ENCODE results near the gene SDK1. TPM values are rescaled to one million over a fixed set of nuclear protein-coding genes. Genes with fewer than 3 reads are reported as not detected.
"Not testable (repeated sequence)": the region's sequence is repeated elsewhere in the genome, so short reads cannot be mapped to it uniquely, and the experiment has no call there.

Gene SDK1
- total RNA-seq, 1 donor from 2014 or later, result 7.5 TPM

DNA sequence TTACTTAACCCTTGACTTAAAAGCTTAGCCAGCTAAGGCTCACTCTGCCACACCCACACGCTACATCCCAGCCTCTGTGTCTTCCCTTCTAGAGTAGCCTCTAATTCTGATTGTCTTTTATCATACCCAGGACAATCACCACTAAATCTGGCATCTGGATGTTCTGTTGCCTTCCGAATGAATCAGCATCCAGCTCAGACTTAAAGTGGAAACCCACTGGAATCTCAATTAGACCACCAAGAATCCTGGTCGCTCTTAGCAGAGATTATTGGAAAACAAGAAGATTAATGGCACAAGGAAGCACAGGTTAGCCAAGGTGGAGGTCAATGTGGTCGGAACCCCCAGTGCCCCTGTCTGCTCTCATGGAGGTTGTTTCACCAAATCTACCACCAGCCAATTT lies 976.9 kb downstream of the SDK1 start:
- no peak for DNase-seq

DNA sequence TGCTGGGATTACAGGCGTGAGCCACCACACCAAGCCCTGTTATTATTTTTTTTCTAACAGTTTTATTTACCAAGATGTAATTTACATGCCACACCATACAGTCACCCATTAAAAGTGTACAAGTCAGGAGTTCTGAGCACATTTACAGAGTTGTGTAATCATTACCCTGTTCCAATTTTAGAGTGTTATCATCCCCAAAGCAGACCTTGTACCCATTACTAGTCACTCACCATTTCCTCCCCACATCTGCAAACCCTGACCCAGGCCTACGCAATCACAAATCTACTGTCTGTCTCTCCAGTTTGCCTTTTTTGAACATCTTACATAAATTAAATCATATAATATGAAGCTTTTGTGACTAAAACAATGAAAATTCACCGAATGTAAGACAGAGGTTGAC lies 978.2 kb downstream of the SDK1 start:
- DNase-seq, result no peak

DNA sequence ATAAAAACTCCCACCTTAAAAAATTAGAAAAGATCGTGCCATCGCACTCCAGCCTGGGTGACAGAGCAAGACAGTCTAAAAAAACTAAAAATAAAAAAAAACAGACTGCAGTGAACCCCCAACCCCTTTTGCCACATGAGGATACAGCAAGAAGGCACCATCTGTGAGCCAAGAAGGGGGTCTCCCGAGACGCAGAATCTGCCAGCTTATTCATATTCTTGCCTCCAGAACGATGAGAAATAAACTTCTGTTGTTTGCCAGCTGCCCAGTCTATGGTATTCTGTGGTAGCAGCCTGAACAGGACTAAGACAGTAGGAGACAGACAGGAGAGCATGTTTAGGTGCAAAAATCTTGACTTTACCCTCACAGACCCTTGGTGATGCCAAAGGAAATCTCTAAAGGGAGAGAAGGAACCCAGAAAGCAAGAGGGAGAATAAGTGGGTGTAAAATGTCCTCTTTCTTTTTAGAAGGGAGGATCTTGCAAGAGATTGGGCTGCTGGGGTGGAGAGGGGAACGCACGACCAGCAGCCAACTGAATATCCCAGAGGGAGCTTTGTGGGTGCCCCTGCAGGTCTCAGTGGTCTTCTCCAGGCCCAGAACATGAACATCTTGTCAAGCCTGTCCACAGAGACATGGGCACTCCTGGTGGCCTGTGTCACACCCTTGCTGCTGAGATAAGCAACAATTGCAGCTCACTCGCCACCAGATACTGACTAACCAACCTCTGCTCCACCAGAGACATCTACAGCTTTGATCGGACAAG lies 980.4 kb downstream of the SDK1 start:
- DNase-seq, result no peak

DNA sequence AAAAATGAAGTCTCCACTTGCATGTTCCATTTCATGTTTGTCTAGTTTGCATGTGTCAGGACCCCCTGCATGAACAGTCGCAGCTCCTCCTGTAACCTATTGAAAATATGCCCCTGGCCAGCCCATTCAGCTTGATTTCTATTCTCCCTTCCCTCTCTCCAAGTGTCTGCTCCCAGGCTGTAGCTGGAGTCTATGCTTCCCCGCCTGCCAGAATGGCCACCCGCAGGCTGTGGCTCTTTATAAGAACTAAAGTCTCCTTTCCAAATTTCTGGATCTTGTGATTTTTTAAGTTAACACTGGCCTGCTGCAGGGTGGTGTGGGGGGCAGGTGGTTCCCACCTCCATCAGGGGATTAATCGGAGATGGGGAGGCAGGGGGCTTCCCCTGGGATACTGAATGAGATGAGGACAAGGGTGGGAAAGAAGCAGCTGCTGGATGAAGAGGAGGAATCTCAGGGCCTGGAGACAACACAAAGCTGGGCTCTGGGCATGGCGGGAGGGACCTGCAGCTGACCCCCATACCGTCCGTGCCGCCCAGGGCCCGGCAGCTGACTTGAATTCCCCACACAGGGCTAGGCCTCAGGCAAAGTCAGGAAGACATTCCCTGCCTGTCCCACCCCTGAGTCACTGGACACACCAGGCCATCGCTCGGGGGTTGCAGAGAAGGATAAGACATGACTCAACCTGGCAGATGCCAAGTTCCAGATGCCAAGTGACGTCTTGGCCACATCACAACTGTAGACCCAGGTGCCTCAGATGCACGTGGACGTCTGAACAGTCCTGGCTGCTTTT lies 981.6 kb downstream of the SDK1 start:
- DNase-seq, result no peak

DNA sequence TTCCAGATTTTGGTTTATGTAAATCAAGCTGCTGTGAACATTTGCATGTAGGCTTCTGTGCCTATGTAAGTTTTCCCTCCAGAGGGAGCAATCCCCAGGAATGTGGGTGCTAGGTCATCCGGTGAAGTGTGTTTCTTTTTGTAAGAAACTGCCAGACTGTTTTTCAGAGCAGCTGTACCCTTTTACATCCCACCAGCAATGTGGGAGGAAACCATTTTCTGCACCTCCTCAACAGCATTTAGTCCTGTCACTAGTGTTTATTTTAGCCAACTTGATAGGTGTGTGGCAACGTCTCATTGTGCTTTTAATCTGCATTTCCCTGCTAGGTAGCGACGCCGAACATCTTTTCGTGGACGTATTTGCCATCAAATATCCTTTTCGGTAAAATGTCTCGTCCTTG lies 985.3 kb downstream of the SDK1 start:
- no peak for DNase-seq

DNA sequence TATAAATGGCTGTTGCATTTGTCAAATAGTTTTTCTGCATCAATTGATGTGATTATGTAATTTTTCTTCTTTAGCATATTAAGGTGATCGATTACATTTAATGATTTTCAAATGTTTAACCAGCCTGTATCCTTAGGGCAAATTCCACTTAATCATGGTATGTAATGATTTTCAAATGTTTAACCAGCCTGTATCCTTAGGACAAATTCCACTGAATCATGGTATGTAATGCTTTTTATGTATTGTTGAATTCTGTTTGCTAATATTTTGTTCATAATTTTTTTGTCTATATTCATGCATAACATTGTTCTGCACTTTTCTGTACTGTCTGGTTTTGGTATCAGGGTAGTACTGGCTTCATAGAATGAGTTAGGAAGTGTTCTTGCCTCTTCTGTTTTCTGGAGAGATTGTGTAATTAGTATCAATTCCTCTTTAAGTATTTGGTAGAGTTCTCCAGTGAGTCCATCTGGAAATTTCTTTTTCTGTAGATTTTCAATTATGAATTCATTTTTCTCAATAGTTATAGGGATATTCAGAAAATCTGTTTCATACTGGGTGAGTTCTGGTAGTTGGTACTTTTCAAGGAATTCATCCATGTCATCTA lies 987.8 kb downstream of the SDK1 start:
- DNase-seq, result no peak

DNA sequence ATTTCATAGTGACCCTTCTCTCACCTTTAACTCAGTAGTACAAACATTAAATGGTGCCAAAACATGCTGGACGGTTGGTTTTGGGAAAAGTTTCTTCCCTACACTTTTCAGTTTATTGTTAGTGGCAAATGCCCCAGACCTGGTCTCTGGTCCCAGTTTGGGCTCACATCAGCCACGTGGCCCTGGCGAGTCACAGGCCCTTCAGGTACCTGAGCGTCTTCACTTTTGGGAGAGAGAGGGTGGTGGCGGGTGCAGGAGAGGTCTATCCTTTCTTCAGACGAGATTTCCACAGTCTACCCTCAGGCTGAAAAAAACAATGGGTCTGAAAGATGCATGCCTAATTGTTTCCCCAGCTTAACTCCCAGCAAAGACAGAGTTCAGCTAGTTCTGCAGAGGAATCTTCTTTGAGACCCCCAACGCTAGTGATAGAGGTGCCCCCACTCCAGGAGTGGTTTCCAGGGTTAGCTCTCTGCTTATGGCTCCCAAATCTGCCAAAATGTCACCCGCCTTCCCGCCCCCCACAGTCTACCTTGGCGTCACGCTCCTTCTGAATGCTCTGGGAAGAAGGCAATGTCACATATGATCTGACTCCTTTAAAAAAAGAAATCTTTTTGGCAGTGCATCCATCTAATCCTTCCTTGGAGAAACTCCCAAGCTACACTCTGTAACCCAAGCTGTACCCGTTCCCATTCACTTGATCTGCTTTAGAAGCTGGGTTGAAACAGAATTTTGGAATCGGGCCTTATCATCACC lies 996.3 kb downstream of the SDK1 start:
- no peak for DNase-seq

DNA sequence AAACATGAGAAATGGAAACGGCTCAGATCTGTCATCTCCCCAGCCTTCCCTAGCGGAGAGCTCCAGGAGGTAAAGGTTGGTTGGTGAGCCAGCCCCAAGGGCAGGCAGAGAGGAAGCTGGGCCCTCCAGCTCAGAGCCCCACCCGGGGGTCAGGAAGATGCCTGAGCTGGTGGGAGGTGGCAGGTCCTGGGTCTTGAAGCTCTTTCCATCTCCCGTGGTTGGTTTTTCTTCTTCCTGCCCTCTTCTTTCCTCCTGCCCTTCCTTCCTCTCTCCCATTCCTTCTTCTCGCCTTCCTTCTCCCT lies 996.8 kb downstream of the SDK1 start:
- DNase-seq, result no peak

DNA sequence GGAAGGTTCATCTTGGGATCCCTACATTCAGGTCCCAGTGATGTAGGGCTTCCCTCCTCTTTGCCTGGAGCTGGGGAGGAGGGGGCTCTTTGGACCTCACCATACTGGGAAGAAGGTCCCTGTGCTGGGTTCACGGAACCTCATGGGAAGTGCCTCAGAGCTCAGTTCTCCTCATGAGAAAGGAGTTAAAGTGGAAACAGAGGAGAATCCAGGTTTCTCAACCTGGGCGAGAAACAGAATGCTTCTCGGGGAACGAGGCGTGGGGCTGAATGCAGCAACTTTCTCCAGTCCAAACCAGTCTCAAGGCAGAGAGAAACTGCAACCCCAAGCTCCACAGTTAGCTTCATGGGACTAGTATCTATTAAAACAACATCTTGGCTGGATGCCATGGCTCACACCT lies 998.4 kb downstream of the SDK1 start:
- DNase-seq, result no peak

DNA sequence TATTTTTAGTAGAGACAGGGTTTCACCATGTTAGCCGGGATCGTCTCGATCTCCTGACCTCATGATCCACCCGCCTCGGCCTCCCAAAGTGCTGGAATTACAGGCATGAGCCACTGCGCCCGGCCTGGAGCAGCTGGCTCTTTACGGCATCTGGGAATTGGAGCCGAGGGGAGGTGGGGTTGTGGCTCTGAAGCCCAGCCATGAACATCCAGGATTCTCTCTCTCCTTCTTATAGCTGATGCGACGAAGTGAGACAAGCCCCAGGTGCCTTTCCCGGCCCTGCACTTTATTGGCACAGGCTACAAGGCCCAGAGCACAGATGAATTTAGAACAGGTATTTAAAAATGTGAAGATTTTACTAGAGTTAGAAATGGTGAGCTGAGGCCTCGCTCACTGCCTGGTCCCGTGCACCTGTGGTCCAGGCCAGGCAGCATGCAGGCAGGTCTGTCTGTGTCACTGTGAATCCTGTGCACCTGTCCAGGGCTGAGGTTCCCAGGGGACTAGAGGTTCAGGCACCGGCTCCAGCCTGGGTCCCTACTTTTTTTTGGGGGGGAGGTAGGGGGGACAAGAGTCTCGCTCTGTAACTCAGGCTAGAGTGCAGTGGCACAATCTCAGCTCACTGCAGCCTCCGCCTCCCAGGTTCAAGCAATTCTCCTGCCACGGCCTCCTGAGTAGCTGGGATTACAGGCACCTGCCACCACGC lies 1001.3 kb downstream of the SDK1 start:
- DNase-seq, result no peak

DNA sequence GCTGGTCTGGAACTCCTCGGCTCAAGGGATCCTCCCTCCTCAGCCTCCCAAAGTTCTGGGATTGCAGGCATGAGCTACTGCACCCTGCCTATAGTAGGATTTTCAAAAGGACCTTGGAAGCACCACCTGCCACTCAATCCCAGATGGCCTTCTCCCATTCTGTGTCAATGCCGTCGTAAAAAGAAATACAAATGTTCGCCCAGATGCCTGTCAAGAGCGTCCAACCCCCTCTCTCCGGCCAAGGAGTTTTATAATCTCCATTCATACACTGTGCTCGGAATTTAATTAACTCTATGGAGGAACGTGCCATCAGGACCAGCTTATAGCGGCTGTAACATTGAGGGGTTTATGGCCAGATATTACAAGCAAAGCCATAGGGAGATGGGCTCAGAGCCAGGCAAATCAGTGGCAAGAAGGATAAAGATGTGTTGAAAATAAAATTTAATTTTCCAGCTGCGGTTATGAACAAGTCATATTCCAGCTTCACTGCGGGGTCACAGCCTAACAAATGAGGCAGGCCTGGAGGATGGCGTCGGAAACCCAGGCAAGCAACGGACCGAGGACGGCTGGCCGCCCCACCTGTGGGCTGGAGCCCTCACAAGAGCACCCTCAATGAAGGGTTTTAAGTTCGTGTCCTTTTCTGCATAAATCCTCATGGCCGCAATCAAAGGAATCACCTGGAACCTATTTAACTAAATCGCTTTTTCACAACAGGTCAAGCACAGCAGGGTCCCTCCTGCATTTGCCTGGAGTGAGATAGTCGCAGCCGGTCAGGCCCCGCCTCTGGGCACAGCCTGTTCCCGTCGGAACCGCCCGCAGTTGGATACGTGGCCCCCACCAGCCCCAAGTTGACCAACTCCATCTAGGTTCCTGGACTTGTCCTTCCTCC lies 1006.5 kb downstream of the SDK1 start:
- DNase-seq, result no peak

DNA sequence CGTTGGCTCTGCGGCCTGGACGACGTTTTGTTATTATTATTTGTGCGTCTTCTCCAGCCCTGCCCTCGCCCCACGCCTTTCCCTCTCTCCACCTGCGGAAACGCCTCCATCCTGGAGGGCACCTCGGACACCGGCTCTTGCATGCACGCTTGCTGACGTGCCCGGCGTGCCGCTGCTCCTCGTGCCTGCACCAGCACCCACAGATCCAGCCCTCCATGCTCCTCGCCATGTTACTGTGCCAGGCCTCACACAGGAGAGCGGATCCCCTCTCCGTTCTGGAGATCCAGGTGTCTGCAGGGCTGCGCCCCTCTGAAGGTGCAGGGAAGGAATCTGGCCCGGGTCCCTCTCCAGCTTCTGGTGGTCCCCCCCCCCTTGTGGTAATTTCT lies 1007.1 kb downstream of the SDK1 start:
- no peak for DNase-seq

DNA sequence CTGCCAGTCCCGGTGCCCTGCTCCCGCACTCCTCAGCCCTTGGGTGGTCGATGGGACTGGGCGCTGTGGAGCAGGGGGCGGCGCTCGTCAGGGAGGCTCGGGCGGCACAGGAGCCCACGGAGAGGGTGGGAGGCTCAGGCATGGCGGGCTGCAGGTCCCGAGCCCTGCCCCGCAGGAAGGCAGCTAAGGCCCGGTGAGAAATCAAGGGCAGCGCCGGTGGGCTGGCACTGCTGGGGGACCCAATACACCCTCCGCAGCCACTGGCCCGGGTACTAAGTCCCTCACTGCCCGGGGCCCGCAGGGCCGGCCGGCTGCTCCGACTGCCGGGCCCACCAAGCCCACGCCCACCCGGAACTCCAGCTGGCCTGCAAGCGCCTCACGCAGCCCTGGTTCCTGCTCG lies 1012.9 kb downstream of the SDK1 start:
- DNase-seq, result not testable (repeated sequence)

DNA sequence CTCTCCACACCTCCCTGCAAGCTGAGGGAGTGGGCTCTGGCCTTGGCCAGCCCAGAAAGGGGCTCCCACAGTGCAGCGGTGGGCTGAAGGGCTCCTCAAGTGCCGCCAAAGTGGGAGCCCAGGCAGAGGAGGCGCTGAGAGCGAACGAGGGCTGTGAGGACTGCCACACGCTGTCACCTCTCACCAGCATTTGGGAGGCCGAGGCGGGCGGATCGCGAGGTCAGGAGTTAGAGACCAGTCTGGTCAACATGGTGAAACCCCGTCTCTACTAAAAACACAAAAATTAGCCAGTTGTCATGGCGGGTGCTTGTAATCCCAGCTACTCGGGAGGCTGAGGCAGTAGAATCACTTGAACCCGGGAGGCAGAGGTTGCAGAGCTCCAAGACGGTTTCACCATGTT lies 1013.3 kb downstream of the SDK1 start:
- DNase-seq, result not testable (repeated sequence)
